Activated T-helper 2 cell treated with anti-CD3 and anti-CD28 coated beads, Interferon-gamma antibody, Interleukin-2, Interleukin-4, amounts not matched to agents 10 μg/mL and 5 μg/mL and 100 μg/mL, durations not matched to agents 14 hours and 24 hours and 36 hours (primary cell): ENCODE measurements around the gene NR4A1. TPM values are rescaled to one million over a fixed set of nuclear protein-coding genes. Genes with fewer than 3 reads are reported as not detected.

Source experiments
- DNase-seq: peaks from one replicate; pipeline ENCODE4 v3.0.0; 2021; ENCODE audit warnings: low spot score
- H3K27ac Mint-ChIP-seq: one replicate; pipeline ENCODE4 v1.8.0; 2021; ENCODE audit warnings: mixed read lengths
- H3K27me3 Mint-ChIP-seq: one replicate; pipeline ENCODE4 v1.8.0; 2021; ENCODE audit warnings: low read depth, mixed read lengths
- H3K36me3 Mint-ChIP-seq: one replicate; pipeline ENCODE4 v1.8.0; 2021; ENCODE audit warnings: low read depth, mixed read lengths
- H3K4me1 Mint-ChIP-seq: one replicate; pipeline ENCODE4 v1.8.0; 2021; ENCODE audit warnings: low read depth, mixed read lengths
- H3K4me3 Mint-ChIP-seq: one replicate; pipeline ENCODE4 v1.8.0; 2021; ENCODE audit warnings: low read depth, mild to moderate bottlenecking, moderate library complexity, mixed read lengths
- H3K9me3 Mint-ChIP-seq: one replicate; pipeline ENCODE4 v1.8.0; 2021; ENCODE audit warnings: mixed read lengths
- intact Hi-C: fragments of 100-400 bp; cut with micrococcal nuclease; formaldehyde crosslinking; loops from one replicate; pipeline ENCODE4 v1.15.1; 2023
- total RNA-seq: library from RNA; stranded (reverse); gene quantifications from 2 replicates; pipeline ENCODE4 v1.2.3, GENCODE V29; 2022

The NR4A1 gene
- total RNA-seq = 134 and 139 TPM in 2 replicates

GRCh38 chr12:52050758-52051541 is at the start of gene NR4A1:
NR4A1 (plus strand) TSS chr12:52051442; CDS start chr12:52054329, 2,887 bp downstream.
- Mint-ChIP-seq H3K4me3 (peak within 1 kb of the TSS; percentile 98), H3K27me3 (no peaks in the 10 kb centered on the region), H3K9me3 (no peaks in the 10 kb centered on the region), H3K36me3 (peaks cover 53% of the 10 kb centered on the region), H3K4me1 (peaks cover 25% of the 10 kb centered on the region), H3K27ac (peak within 1 kb of the TSS; percentile 92)
- intact Hi-C loops = loop anchor here (1.0 kb wide), 4 partner anchors 14 to 26 kb away; partner anchors contain the start of gene ATG101
- DNase-seq = peak; percentile 94

- H3K27me3 Mint-ChIP-seq = peaks cover 37% of the 10 kb centered on the region
- no peak for DNase-seq
- no peak overlapping the region for H3K27ac Mint-ChIP-seq
- H3K36me3 Mint-ChIP-seq = no peaks in the 10 kb centered on the region
- intact Hi-C loops = no loop called here
- H3K4me3 Mint-ChIP-seq = no peak overlapping the region
- H3K4me1 Mint-ChIP-seq = peaks cover 10% of the 10 kb centered on the region
- no peaks in the 10 kb centered on the region for H3K9me3 Mint-ChIP-seq
Observed at GRCh38 chr12:52003016-52003550, 48.2 kb upstream of the NR4A1 start.

GRCh38 chr12:52003591-52003990 is 47.7 kb upstream of the NR4A1 start:
- no peak for DNase-seq
- no peaks in the 10 kb centered on the region for H3K9me3 Mint-ChIP-seq
- H3K4me1 Mint-ChIP-seq = peaks cover 12% of the 10 kb centered on the region
- H3K27me3 Mint-ChIP-seq = peaks cover 41% of the 10 kb centered on the region
- H3K27ac Mint-ChIP-seq = no peak overlapping the region
- H3K4me3 Mint-ChIP-seq = no peak overlapping the region
- intact Hi-C loops = no loop called here
- no peaks in the 10 kb centered on the region for H3K36me3 Mint-ChIP-seq

- DNase-seq = no peak
Observed at GRCh38 chr12:52004042-52004648, 47.1 kb upstream of the NR4A1 start.

GRCh38 chr12:52005218-52005902 is 45.9 kb upstream of the NR4A1 start:
- Mint-ChIP-seq H3K27me3 (peaks cover 47% of the 10 kb centered on the region), H3K4me3 (peak overlapping the region; percentile 30), H3K36me3 (no peaks in the 10 kb centered on the region), H3K27ac (no peak overlapping the region), H3K4me1 (peaks cover 10% of the 10 kb centered on the region), H3K9me3 (no peaks in the 10 kb centered on the region)
- intact Hi-C loops = no loop called here
- DNase-seq = no peak

More at GRCh38 chr12:52004042-52004648, 47.1 kb upstream of the NR4A1 start:
- Mint-ChIP-seq H3K27ac (no peak overlapping the region), H3K36me3 (no peaks in the 10 kb centered on the region), H3K9me3 (no peaks in the 10 kb centered on the region), H3K4me3 (no peak overlapping the region), H3K27me3 (peaks cover 45% of the 10 kb centered on the region), H3K4me1 (peaks cover 12% of the 10 kb centered on the region)
- intact Hi-C loops = no loop called here

GRCh38 chr12:52005903-52006703 is 45.1 kb upstream of the NR4A1 start:
- Mint-ChIP-seq H3K4me1 (peaks cover 10% of the 10 kb centered on the region), H3K9me3 (no peaks in the 10 kb centered on the region), H3K27me3 (peaks cover 47% of the 10 kb centered on the region), H3K36me3 (no peaks in the 10 kb centered on the region), H3K27ac (no peak overlapping the region), H3K4me3 (peak overlapping the region; percentile 72)
- intact Hi-C loops = no loop called here
- no peak for DNase-seq

GRCh38 chr12:52006726-52007157 is 44.5 kb upstream of the NR4A1 start, which contains the start of gene TAMALIN:
TAMALIN (plus strand) TSS chr12:52006946; CDS start chr12:52007020, 74 bp downstream.
- no peak within 1 kb of the TSS for H3K27ac Mint-ChIP-seq
- DNase-seq = peak; percentile 53
- peaks cover 10% of the 10 kb centered on the region for H3K4me1 Mint-ChIP-seq
- intact Hi-C loops = loop anchor here (1.0 kb wide), 1 partner anchor 17 kb away; no protein-coding TSS in a partner anchor
- peak within 1 kb of the TSS; percentile 72 for H3K4me3 Mint-ChIP-seq
- no peaks in the 10 kb centered on the region for H3K36me3 Mint-ChIP-seq
- H3K27me3 Mint-ChIP-seq = peaks cover 47% of the 10 kb centered on the region
- no peaks in the 10 kb centered on the region for H3K9me3 Mint-ChIP-seq

GRCh38 chr12:52007158-52007921 is 43.9 kb upstream of the NR4A1 start:
- no peak overlapping the region for H3K27ac Mint-ChIP-seq
- H3K36me3 Mint-ChIP-seq = no peaks in the 10 kb centered on the region
- intact Hi-C loops = loop anchor here (1.0 kb wide), 1 partner anchor 16 kb away; no protein-coding TSS in a partner anchor

GRCh38 chr12:52007982-52008510 is 43.2 kb upstream of the NR4A1 start:
- Mint-ChIP-seq H3K27me3 (peaks cover 47% of the 10 kb centered on the region), H3K4me1 (peaks cover 10% of the 10 kb centered on the region), H3K27ac (no peak overlapping the region), H3K4me3 (peak overlapping the region; percentile 72), H3K36me3 (no peaks in the 10 kb centered on the region), H3K9me3 (no peaks in the 10 kb centered on the region)
- DNase-seq = no peak
- intact Hi-C loops = loop anchor here (1.0 kb wide), 1 partner anchor 15 kb away; no protein-coding TSS in a partner anchor

More at GRCh38 chr12:52007158-52007921, 43.9 kb upstream of the NR4A1 start:
- no peak for DNase-seq
- no peaks in the 10 kb centered on the region for H3K9me3 Mint-ChIP-seq
- H3K27me3 Mint-ChIP-seq = peaks cover 47% of the 10 kb centered on the region
- peak overlapping the region; percentile 72 for H3K4me3 Mint-ChIP-seq
- H3K4me1 Mint-ChIP-seq = peaks cover 10% of the 10 kb centered on the region

- Mint-ChIP-seq H3K4me3 (no peak overlapping the region), H3K4me1 (peaks cover 10% of the 10 kb centered on the region), H3K36me3 (no peaks in the 10 kb centered on the region), H3K27me3 (peaks cover 39% of the 10 kb centered on the region), H3K27ac (no peak overlapping the region), H3K9me3 (no peaks in the 10 kb centered on the region)
- DNase-seq = no peak
- intact Hi-C loops = no loop called here
Observed at GRCh38 chr12:52009081-52009751, 42.0 kb upstream of the NR4A1 start.

GRCh38 chr12:52010152-52010622 is 41.1 kb upstream of the NR4A1 start:
- no peaks in the 10 kb centered on the region for H3K36me3 Mint-ChIP-seq
- H3K9me3 Mint-ChIP-seq = no peaks in the 10 kb centered on the region
- no peak overlapping the region for H3K4me3 Mint-ChIP-seq
- peaks cover 30% of the 10 kb centered on the region for H3K27me3 Mint-ChIP-seq
- DNase-seq = no peak
- H3K27ac Mint-ChIP-seq = no peak overlapping the region
- H3K4me1 Mint-ChIP-seq = peaks cover 10% of the 10 kb centered on the region
- intact Hi-C loops = no loop called here
